Left lung (tissue), 10 donors: ENCODE measurements around the gene NGF. TPM values are rescaled to one million over a fixed set of nuclear protein-coding genes. Genes with fewer than 3 reads are reported as not detected.
A peak's percentile ranks its signal among the peaks of the same experiment; 100 is the strongest.

ENCODE experiments used
- ATAC-seq: fragments of 200-7000 bp; cut with Tn5 transposase; one replicate; pipeline ENCODE4 v1.9.1; 2020; ENCODE audit warnings: moderate library complexity
- DNase-seq, 4 donors: peaks; one replicate each; pipeline ENCODE4 v3.0.0-alpha.2; 2013 to 2020
- H3K27ac ChIP-seq, 2 donors: fragments of 200-600 bp; sonication (generic) in 1 of 2; one replicate each; pipeline versions ENCODE4 v1.5.0 to v1.8.0; 2020 to 2021
- H3K27me3 ChIP-seq, 2 donors: fragments of 200-600 bp; sonication (generic) in 1 of 2; one replicate each; pipeline versions ENCODE4 v1.5.0 to v1.8.0; 2020 to 2021
- H3K36me3 ChIP-seq, 2 donors: fragments of 200-600 bp; sonication (generic) in 1 of 2; one replicate each; pipeline versions ENCODE4 v1.5.0 to v1.8.0; 2020 to 2021
- H3K4me1 ChIP-seq, 2 donors: fragments of 200-600 bp; one replicate each; pipeline ENCODE4 v1.8.0; 2021
- H3K4me3 ChIP-seq, 2 donors: fragments of 200-600 bp; sonication (generic) in 1 of 2; one replicate each; pipeline versions ENCODE4 v1.5.0 to v1.8.0; 2020 to 2021; ENCODE audit warnings: mild to moderate bottlenecking in 1 of 2
- H3K9me3 ChIP-seq, 2 donors: fragments of 200-600 bp; sonication (generic) in 1 of 2; one replicate each; pipeline versions ENCODE4 v1.5.0 to v1.8.0; 2020 to 2021
- intact Hi-C, 2 donors: fragments of 100-400 bp; cut with DNase I; formaldehyde crosslinking; loops; one replicate each; pipeline versions ENCODE4 v1.11.2 to v1.14.2; 2022
- polyA plus RNA-seq, 6 donors: library from polyadenylated mRNA; unstranded; fragments of 120-200 nt; gene quantifications; one replicate each; pipeline ENCODE4 v1.2.1, GENCODE V29; 2013; ENCODE audit not compliant: insufficient read length in 6 of 6
- total RNA-seq, 2 donors: library from RNA; stranded (reverse); fragmentation: NEBNext Ultra II Directional; extraction: Animal tissue kit (Norgen Biotek cat#: 25700); gene quantifications; one replicate each; pipeline ENCODE4 v1.2.1, GENCODE V29; 2021
- TF ChIP-seq, protein P1 (sequence below), 2 donors: fragments of 200-600 bp; sonication (generic) in 1 of 2; IDR thresholded peaks; one replicate each; pipeline versions ENCODE4 v1.5.0 to v1.8.0; 2021; ENCODE audit warnings: antibody characterized with exemption in 2 of 2
- donor health status: DM: no; HTN: yes; CAD: no.
- donor health status: DM: no; HTN: no; CAD: no.

The NGF gene
- total and polyA plus RNA-seq, 8 donors = 0.66 to 1.3 (median 0.87) TPM

DNA sequence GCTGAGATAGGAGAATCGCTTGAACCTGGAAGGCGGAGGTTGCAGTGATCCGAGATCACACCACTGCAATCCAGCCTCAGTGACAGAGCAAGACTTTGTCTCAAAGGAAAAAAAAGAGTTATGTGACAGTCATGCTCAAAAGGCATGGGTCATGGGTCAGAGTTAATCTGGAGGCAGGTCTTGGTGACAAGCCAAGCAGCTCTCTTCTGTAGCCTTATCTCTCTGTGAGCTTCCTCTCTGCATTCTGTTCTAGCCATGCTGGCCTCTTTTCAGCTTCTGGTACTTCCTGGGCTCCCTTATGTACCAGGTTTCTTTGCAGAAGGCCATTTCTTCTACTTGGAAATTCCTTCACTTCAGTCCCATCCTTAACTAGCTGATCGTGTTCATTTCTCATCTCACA is 63.6 kb downstream of the NGF start:
- Histone ChIP-seq H3K4me3 (no peak overlapping the region), H3K27ac (no peak overlapping the region), H3K4me1 (no peaks in the 10 kb centered on the region), H3K36me3 (no peaks in the 10 kb centered on the region), H3K9me3 (peaks cover 0 to 11% of the 10 kb centered on the region in 2 donors), H3K27me3 (peaks cover 0 to 4% of the 10 kb centered on the region in 2 donors)
- no peak for ATAC-seq
- DNase-seq = no peak
- intact Hi-C loops = loop anchor here in 1 of 2 donors (10.0 kb wide), 1 partner anchor 190 kb away; no protein-coding TSS in a partner anchor
- TF ChIP-seq, protein P1, sequence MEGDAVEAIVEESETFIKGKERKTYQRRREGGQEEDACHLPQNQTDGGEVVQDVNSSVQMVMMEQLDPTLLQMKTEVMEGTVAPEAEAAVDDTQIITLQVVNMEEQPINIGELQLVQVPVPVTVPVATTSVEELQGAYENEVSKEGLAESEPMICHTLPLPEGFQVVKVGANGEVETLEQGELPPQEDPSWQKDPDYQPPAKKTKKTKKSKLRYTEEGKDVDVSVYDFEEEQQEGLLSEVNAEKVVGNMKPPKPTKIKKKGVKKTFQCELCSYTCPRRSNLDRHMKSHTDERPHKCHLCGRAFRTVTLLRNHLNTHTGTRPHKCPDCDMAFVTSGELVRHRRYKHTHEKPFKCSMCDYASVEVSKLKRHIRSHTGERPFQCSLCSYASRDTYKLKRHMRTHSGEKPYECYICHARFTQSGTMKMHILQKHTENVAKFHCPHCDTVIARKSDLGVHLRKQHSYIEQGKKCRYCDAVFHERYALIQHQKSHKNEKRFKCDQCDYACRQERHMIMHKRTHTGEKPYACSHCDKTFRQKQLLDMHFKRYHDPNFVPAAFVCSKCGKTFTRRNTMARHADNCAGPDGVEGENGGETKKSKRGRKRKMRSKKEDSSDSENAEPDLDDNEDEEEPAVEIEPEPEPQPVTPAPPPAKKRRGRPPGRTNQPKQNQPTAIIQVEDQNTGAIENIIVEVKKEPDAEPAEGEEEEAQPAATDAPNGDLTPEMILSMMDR (IDR thresholded peaks at IDR 0.05) = no peak

DNA sequence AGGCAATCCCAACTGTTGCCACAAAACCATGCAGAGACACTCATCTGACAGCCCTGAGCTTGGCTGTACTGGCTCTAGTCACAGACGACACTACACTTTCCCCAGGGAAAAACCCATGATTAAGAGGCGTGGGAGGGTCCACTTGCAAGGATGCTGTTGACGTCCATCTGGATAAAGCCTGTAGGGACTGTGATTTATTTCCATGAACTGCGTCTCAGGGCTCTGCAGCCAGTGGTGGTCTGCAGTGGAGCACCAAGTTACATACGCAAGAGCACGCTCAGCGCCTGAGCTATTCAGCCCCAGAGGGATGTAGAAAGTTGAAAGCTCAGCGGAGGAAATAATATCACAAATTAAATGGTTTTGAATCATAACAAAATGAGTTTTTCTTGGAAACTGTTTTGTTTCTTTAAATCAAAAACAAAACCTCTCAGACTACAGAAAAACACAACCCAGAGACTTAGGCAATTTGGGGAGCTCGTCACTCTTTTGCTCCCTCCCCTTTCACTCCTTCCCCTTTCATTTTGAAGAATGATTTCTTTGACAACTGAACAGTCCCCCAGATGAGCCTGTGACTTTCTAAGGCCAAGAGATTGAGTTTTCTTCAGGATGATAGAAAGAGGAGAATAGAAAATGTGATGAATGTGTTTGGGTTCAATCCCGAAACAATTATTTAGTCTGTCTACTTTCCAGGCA is 71.2 kb downstream of the NGF start:
- Histone ChIP-seq H3K9me3 (no peaks in the 10 kb centered on the region), H3K27me3 (no peaks in the 10 kb centered on the region), H3K4me1 (no peaks in the 10 kb centered on the region), H3K27ac (no peak overlapping the region), H3K4me3 (no peak overlapping the region), H3K36me3 (no peaks in the 10 kb centered on the region)
- no peak for DNase-seq
- TF ChIP-seq, protein P1 (IDR thresholded peaks at IDR 0.05) = no peak
- ATAC-seq = no peak
- intact Hi-C loops = no loop called here

DNA sequence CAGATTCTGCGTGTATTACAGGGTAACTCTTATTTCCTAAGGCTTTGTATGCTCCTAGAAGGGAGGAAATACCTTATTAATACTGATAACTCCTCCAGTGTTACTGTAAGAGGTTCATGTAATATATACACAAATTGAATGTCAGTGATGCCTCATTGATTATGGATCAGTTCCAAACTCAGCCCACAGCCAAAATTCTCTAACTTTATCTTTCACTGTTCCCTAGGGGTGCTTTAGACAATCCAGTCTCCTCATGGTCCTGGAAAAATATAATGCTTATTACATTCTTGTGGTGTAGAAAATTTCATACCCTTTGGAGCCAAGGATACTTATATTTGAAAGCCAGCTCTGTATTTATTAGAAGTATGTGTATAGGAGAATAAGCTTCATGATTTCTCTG is 73.0 kb downstream of the NGF start:
- Histone ChIP-seq H3K4me3 (no peak overlapping the region), H3K27ac (no peak overlapping the region), H3K9me3 (no peaks in the 10 kb centered on the region), H3K27me3 (no peaks in the 10 kb centered on the region), H3K36me3 (no peaks in the 10 kb centered on the region), H3K4me1 (no peaks in the 10 kb centered on the region)
- DNase-seq (no peak), ATAC-seq (no peak)
- TF ChIP-seq, protein P1 (IDR thresholded peaks at IDR 0.05) = no peak
- intact Hi-C loops = no loop called here

DNA sequence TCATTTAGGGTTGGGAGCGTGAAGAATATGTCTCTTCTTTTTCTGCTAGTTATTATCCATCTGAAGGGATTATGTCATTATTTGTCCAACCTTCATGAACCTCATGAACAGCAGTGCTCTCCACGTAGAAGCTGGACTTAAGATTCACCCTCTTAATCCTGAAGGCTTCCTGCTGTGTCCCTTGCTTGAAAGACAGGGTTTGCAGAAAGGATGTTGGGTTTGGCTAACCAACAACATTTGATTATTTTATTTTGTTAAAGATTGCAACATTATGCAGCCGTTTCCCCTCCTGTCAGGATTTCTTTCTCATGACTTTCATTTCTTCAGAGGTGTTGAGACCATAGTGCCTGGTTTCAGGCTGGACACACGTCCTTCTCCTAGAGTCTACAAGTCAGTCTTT is 75.2 kb downstream of the NGF start:
- no peak overlapping the region for H3K4me3 ChIP-seq
- H3K27me3 ChIP-seq = no peaks in the 10 kb centered on the region
- ATAC-seq (no peak), DNase-seq (no peak)
- H3K27ac ChIP-seq = no peak overlapping the region
- intact Hi-C loops = no loop called here
- H3K9me3 ChIP-seq = peaks cover 0 to 16% of the 10 kb centered on the region in 2 donors
- no peaks in the 10 kb centered on the region for H3K36me3 ChIP-seq
- TF ChIP-seq, protein P1 (IDR thresholded peaks at IDR 0.05) = no peak
- no peaks in the 10 kb centered on the region for H3K4me1 ChIP-seq

DNA sequence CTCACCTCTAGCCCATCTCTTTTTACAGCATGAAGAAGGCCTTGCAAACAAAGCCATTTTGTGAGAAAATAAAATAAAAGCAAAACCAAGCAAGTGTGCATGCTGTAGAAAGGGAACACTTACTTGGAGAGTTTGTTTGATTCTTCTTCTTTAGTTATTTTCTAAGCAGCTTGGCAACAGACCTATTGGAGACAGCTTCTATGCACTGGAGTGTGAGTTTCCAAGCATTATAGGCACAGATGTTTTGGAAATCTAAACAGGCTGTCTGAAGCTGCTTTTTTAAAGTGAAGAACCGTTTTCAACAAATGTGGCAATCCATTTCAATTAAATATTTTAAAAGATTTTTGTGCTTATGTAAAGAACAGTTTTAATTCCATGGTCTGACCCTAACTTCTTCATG is 76.6 kb downstream of the NGF start:
- H3K9me3 ChIP-seq = peaks cover 0 to 21% of the 10 kb centered on the region in 2 donors
- H3K4me3 ChIP-seq = no peak overlapping the region
- no peaks in the 10 kb centered on the region for H3K4me1 ChIP-seq
- no peak for ATAC-seq
- peak in 2 of 4 donors; percentile 19 to 43 for DNase-seq
- TF ChIP-seq, protein P1 (IDR thresholded peaks at IDR 0.05) = no peak
- intact Hi-C loops = no loop called here
- H3K27me3 ChIP-seq = no peaks in the 10 kb centered on the region
- H3K27ac ChIP-seq = no peak overlapping the region
- no peaks in the 10 kb centered on the region for H3K36me3 ChIP-seq
